Fibroblast of mammary gland (primary cell): Measurements from ENCODE around the gene ADCK1.
"Not testable (repeated sequence)": the region's sequence is repeated elsewhere in the genome, so short reads cannot be mapped to it uniquely, and the experiment has no call there.

ENCODE experiments used
- DNase-seq: peaks from one replicate; pipeline ENCODE4 v3.0.0-alpha.2; 2010; ENCODE audit warnings: low read depth
- H3K4me3 ChIP-seq: 2 replicates; pipeline ENCODE4 v1.5.1; 2011; ENCODE audit warnings: low read depth, mild to moderate bottlenecking, low read length, moderate library complexity; ENCODE audit not compliant: control insufficient read depth
- TF ChIP-seq, protein P1 (sequence below): conservative IDR thresholded peaks from 2 replicates; pipeline ENCODE4 v1.5.1; 2011; ENCODE audit warnings: low read depth, low read length, inconsistent platforms; ENCODE audit not compliant: control insufficient read depth, insufficient read depth

ADCK1 gene

DNA sequence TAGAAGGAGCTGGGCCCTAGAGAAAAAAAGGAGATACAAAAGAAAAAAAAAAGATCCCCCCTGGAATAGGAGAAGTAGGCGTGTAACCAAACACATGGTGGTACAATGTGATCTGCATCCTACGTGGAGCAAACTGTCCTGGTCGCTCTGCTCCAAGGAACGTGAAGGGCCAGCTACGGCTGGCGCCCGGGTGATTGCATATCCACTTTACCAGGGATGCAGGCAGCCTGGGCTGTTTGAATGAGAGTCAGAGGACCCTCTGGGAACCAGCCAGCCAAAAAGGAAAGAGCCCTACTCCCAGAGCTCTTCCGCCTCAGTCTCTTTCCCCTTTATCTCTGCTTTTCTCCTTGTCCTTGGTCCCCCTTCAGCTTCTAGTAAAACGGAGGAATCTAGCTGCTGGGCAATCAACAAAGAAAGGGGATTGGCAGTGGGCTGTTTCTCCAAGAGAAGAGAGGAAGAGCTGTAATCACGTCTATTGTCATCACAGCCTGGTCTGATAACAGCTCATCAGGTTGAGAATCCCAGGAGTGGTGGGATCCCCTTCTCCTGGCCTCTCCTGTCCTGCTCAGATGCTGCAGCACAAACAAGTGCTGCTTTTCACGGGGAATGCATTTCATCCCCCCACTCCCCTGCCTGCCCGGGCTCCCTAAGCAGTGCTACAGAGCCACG lies 156.0 kb downstream of the ADCK1 start:
- no peak overlapping the region for H3K4me3 ChIP-seq
- TF ChIP-seq, protein P1, sequence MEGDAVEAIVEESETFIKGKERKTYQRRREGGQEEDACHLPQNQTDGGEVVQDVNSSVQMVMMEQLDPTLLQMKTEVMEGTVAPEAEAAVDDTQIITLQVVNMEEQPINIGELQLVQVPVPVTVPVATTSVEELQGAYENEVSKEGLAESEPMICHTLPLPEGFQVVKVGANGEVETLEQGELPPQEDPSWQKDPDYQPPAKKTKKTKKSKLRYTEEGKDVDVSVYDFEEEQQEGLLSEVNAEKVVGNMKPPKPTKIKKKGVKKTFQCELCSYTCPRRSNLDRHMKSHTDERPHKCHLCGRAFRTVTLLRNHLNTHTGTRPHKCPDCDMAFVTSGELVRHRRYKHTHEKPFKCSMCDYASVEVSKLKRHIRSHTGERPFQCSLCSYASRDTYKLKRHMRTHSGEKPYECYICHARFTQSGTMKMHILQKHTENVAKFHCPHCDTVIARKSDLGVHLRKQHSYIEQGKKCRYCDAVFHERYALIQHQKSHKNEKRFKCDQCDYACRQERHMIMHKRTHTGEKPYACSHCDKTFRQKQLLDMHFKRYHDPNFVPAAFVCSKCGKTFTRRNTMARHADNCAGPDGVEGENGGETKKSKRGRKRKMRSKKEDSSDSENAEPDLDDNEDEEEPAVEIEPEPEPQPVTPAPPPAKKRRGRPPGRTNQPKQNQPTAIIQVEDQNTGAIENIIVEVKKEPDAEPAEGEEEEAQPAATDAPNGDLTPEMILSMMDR: no peak
- no peak for DNase-seq

DNA sequence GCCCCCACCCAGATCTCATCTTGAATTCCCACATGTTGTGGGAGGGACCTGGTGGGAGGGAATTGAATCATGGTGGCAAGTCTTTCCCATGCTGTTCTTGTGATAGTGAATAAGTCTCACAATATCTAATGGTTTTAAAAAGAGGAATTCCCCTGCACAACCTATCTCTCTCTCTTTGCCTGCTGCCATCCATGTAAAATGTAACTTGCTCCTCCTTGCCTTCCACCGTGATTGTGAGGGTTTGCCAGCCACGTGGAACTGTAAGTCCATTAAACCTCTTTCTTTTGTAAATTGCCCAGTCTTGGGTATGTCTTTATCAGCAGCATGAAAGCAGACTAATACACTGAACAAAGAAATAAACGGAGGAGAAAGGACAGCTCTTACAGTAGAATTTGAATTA lies 159.8 kb downstream of the ADCK1 start:
- not testable (repeated sequence) for H3K4me3 ChIP-seq, DNase-seq

DNA sequence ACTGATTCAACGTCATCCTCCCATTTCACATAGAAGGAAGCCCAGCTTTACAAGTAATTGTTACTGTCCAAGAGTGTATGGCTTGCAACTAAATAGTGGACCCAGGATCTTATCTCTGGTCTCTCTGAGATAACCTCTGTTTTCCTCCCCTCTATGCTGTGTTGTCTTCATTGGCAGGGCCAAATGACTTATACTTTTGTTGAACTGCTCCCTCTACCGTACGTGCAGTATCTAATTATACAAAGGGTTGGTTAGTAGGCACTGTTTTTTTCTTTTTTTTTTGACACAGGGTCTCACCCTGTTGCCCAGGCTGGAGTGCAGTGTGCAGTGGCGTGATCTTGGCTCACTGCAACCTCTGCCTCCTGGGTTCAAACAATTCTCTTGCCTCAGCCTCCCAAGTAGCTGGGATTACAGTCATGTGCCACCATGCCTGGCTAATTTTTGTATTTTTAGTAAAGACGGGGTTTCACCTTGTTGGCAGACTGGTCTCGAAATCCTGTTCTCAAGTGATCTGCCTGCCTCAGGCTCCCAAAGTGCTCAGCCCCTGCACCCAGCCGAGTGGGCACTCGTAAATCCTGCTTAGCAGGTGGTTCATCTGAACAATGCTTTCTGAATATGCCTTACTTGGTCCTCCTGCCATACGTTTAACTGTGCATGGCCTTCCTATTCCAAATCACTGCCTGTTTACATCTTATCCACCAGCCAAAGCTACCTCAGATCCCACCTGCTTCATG lies 162.1 kb downstream of the ADCK1 start:
- DNase-seq: no peak
- TF ChIP-seq, protein P1: no peak
- no peak overlapping the region for H3K4me3 ChIP-seq

DNA sequence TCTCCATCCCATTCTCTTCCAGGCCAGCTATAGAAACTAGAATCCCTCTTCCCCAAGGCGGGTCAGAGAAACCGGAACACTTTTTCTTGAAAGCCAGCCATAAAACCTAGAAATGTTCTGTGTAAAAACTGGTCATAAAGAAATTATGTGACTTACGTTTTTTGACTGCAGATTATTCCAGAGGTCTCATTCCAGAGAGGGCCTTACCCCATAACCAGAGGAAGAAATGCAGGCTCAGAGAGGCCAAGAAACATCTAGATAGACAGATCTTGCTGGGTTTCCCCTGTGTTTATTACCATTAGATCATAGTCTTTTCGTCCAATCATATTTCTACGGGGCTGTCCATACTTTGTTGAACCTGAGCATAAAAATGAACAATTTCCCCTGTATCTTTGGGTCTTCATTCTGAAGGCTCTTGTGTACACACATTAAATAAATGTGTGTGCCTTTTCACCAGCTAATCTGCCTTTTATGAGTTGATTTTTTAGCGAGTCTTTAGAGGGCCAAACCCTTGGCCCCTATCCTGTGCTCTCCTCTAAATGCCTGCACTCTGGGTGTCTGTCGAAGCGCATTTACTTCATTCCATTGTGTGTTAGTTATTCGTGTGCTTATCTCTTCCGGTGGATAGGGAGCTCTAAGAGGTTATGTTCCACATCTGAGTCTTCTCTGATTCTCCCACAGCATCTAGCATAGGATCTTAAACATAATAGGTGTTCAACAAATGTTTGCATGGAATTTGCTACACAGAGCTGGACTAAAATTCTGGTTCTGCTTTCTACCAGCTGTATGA lies 163.0 kb downstream of the ADCK1 start:
- no peak for DNase-seq
- H3K4me3 ChIP-seq: no peak overlapping the region
- TF ChIP-seq, protein P1: no peak

DNA sequence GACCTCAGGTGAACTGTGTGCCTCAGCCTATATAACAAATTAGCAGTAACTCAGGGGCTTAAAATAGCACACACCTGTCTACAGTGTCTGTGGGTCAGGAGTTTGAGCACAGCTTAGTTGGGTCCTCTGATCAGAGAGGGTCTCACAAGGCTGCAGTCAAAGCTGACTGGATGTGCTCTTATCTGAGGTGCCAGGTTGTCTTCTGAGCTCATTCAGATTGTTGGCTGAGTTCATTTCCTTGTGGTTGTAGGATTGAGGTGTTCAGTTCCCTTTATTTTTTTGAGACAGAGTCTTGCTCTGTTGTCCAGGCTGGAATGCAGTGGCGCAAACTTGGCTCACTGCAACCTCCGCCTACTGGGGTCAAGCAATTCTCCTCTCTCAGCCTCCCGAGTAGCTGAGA lies 164.7 kb downstream of the ADCK1 start:
- TF ChIP-seq, protein P1: no peak
- DNase-seq: no peak
- no peak overlapping the region for H3K4me3 ChIP-seq

DNA sequence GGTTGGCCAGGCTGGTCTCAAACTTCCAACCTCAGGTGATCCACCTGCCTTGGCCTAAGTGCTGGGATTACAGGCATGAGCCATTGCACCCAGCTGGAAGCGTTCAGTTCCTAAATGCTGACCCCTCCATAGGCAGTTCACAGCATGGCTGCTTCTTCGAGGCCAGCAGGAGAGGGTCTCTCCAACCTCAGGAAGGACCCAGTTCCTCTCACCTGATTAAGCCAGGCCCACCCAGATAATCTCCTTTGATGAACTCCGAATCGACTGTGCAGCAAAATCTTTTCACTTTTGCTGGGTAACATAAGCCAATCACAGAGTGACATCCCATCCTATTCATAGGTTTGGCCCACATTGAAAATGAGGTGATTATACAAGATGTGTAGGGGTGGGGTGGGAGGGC lies 165.1 kb downstream of the ADCK1 start:
- TF ChIP-seq, protein P1: no peak
- no peak for DNase-seq
- H3K4me3 ChIP-seq: no peak overlapping the region

DNA sequence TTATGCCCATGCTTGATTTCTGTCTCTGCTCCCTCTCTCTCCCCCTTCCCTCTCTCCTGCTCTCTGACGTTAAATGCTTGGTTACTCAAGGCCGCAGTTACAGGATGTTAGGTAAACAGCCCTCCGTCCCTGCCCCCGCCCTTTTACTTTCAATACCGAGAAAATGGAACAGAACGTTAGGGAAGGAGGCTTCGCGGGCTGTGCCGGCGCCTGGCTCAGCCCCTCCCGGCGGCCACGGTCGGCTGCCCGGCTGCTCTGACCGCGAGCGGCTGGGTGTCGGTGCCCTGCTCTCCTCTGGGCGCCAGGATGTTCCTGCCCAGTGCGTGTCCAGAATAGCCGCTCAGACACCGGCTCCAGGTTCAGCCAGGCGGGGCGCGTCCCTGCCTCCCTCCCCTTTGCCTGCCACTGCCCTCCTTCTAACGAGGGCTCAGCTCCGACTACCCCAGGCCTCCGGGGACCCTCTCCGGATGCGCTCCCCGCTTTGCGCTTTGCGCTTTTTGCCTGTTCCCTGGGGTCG lies 166.1 kb downstream of the ADCK1 start:
- TF ChIP-seq, protein P1: no peak
- peak; percentile 37 for DNase-seq
- no peak overlapping the region for H3K4me3 ChIP-seq
